Lung (tissue), 12 donors: ENCODE data around the gene GRHL1. TPM values are rescaled to one million over a fixed set of nuclear protein-coding genes. Genes with fewer than 3 reads are reported as not detected.
A peak's percentile ranks its signal among the peaks of the same experiment; 100 is the strongest.

ENCODE experiments used
- ATAC-seq: fragments of 200-7000 bp; cut with Tn5 transposase; one replicate; pipeline ENCODE4 v1.9.1; 2020; ENCODE audit warnings: moderate number of reproducible peaks; ENCODE audit not compliant: insufficient read depth, low FRiP score
- DNase-seq, 3 donors: peaks; one replicate each; pipeline ENCODE4 v3.0.0-alpha.2; 2013 to 2017
- H3K27ac ChIP-seq, 2 donors: one replicate each; pipeline ENCODE4 v1.5.1; 2013; ENCODE audit warnings: mild to moderate bottlenecking in 2 of 2, moderate library complexity in 2 of 2, control low read depth in 1 of 2, inconsistent platforms in 1 of 2, low read depth in 1 of 2, low read length in 1 of 2
- H3K27me3 ChIP-seq, 3 donors: one replicate each; pipeline ENCODE4 v1.5.1; 2013; ENCODE audit warnings: low read length in 2 of 3; ENCODE audit not compliant: control insufficient read depth in 3 of 3, insufficient read depth in 3 of 3
- H3K36me3 ChIP-seq, 4 donors: one replicate each; pipeline ENCODE4 v1.5.1; 2013; ENCODE audit warnings: low read length in 4 of 4, mild to moderate bottlenecking in 1 of 4, moderate library complexity in 1 of 4; ENCODE audit not compliant: control insufficient read depth in 4 of 4, insufficient read depth in 4 of 4
- H3K4me1 ChIP-seq, 5 donors: one replicate each; pipeline ENCODE4 v1.5.1; 2013; ENCODE audit warnings: low read length in 5 of 5, mild to moderate bottlenecking in 2 of 5, moderate library complexity in 1 of 5; ENCODE audit not compliant: control insufficient read depth in 5 of 5, insufficient read depth in 5 of 5
- H3K4me3 ChIP-seq: one replicate; pipeline ENCODE4 v1.5.1; 2013; ENCODE audit warnings: mild to moderate bottlenecking, control low read depth, moderate library complexity
- H3K9ac ChIP-seq, 2 donors: one replicate each; pipeline ENCODE4 v1.5.1; 2013; ENCODE audit warnings: low read length in 2 of 2, control low read depth in 1 of 2; ENCODE audit not compliant: insufficient read depth in 1 of 2
- H3K9me3 ChIP-seq, 4 donors: one replicate each; pipeline ENCODE4 v1.5.1; 2013; ENCODE audit warnings: low read length in 3 of 4, mild to moderate bottlenecking in 1 of 4, moderate library complexity in 1 of 4; ENCODE audit not compliant: control insufficient read depth in 4 of 4, insufficient read depth in 3 of 4
- WGBS, 2 donors: extraction: QIAGEN DNeasy Blood & Tissue Kit; methylation state at CpG; one replicate each; pipeline ENCODE4 v1.1.7; 2013; 5-methylcytosine and 5-hydroxymethylcytosine counted together
- polyA plus RNA-seq, 2 donors: library from polyadenylated mRNA; stranded (reverse); fragments of 200-250 nt; gene quantifications; one replicate each; pipeline ENCODE4 v1.2.1, GENCODE V29; 2013
- total RNA-seq, 2 donors: library from RNA; depleted of rRNA in 1 of 2; stranded (reverse); fragments of >200 nt in 1 of 2; gene quantifications; one replicate each; pipeline ENCODE4 v1.2.1, GENCODE V29; 2014 to 2021
- TF ChIP-seq, protein P1 (sequence below): IDR thresholded peaks from 2 replicates; pipeline ENCODE4 v1.5.1; 2012; ENCODE audit warnings: mild to moderate bottlenecking; ENCODE audit errors: control extremely low read depth, extremely low read depth
- donor health status: control.
- donor health status: control.
- donor health status: Bipolar disorder and iron deficiency.
- donor health status: healthy.
- donor health status: DM: yes; HTN: yes; CAD: no.

Gene GRHL1
- total and polyA plus RNA-seq, 4 donors, result 1.8 to 13.6 (median 5.6) TPM

DNA sequence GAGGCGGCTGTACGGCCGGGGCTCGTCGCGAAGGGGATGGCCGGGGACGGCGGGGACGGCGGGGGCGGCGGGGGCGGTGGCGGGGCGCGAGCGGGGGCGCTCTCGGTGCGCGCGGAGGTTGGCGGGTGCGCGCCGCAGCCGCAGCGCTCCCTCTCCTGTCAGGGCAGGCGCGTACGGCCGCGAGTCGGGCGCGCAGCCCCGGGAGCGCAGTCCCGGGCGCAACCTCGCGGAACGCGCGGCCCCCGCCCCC is 296 bp upstream of the GRHL1 start:
- H3K9me3 ChIP-seq, result no peaks in the 10 kb centered on the region
- H3K36me3 ChIP-seq, result no peaks in the 10 kb centered on the region
- peaks cover 0 to 47% (median 21%) of the 10 kb centered on the region in 3 donors for H3K27me3 ChIP-seq
- DNase-seq, result no peak
- H3K4me3 ChIP-seq, result peak overlapping the region; percentile 27
- H3K27ac ChIP-seq, result peak overlapping the region in 1 of 2 donors; percentile 67
- no peak overlapping the region for H3K9ac ChIP-seq
- H3K4me1 ChIP-seq, result peaks cover 0 to 20% (median 5%) of the 10 kb centered on the region in 5 donors
- 0 to 1% methylated on average over 15 to 47 of the region's 47 CpGs for WGBS, 2 donors
- no peak for ATAC-seq
- TF ChIP-seq, protein P1, sequence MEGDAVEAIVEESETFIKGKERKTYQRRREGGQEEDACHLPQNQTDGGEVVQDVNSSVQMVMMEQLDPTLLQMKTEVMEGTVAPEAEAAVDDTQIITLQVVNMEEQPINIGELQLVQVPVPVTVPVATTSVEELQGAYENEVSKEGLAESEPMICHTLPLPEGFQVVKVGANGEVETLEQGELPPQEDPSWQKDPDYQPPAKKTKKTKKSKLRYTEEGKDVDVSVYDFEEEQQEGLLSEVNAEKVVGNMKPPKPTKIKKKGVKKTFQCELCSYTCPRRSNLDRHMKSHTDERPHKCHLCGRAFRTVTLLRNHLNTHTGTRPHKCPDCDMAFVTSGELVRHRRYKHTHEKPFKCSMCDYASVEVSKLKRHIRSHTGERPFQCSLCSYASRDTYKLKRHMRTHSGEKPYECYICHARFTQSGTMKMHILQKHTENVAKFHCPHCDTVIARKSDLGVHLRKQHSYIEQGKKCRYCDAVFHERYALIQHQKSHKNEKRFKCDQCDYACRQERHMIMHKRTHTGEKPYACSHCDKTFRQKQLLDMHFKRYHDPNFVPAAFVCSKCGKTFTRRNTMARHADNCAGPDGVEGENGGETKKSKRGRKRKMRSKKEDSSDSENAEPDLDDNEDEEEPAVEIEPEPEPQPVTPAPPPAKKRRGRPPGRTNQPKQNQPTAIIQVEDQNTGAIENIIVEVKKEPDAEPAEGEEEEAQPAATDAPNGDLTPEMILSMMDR, result no peak

DNA sequence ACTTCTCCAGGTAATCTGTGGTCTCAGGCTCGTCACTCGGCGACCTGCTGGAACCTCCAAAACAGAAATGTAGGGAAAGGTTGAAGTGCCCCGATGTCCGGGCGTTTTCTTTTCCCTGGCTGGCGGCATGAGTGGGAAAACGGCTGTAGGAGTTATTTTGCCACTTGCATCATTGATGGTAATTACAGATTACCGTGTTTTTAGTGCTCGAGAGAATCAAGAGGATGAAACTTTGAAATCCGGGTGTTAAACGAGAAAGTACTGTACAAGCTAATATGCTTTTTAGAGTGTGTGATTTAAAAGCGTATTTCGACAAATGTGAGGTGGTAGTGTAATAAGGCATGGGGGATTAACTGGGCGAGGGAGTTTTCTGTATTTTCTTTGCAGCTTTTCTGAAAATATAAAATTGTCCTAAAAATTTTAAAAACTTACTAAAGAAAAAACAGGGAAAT is 819 bp downstream of the GRHL1 start:
- no peak overlapping the region for H3K27ac ChIP-seq
- H3K4me1 ChIP-seq, result peaks cover 0 to 20% (median 5%) of the 10 kb centered on the region in 5 donors
- H3K9me3 ChIP-seq, result no peaks in the 10 kb centered on the region
- TF ChIP-seq, protein P1, result no peak
- peak in 1 of 3 donors; percentile 10 for DNase-seq
- peak overlapping the region; percentile 79 for H3K4me3 ChIP-seq
- 17 to 20% methylated on average over 15 of the region's 15 CpGs for WGBS, 2 donors
- H3K9ac ChIP-seq, result no peak overlapping the region
- peaks cover 0 to 41% (median 21%) of the 10 kb centered on the region in 3 donors for H3K27me3 ChIP-seq
- no peaks in the 10 kb centered on the region for H3K36me3 ChIP-seq
- ATAC-seq, result no peak

DNA sequence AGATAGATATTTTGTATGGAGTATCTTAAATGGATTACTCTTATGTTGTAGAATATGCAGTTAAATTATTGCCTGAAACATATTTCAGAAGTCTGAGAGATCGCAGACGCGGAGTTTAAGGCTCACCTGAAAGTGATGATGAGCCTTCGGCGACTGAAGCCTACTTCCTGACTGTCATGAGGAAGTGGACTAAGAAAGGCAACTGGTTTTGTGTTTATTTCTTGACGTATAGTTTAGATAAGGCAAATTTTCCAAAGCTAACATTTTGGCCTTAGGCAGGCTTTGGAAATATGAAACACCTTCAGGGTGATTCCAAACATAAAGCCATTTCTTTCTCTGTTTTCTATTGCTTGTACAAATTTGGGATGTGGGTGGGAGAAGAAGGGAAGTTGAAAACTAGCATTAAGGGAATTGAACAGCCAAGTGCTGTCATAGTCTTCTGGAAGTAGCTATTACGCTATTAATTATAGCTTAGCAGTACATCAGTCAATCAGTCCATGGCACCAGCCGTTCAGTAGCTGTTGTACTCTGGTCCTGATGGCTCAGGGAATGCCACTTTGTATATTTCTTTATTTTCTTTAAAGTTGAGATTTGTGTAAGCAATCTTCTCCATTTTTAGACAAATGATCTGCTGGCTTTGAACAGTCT is 1.5 kb downstream of the GRHL1 start:
- H3K27me3 ChIP-seq, result peaks cover 0 to 40% (median 21%) of the 10 kb centered on the region in 3 donors
- H3K4me3 ChIP-seq, result no peak overlapping the region
- TF ChIP-seq, protein P1, result no peak
- H3K36me3 ChIP-seq, result no peaks in the 10 kb centered on the region
- ATAC-seq (no peak), DNase-seq (no peak)
- H3K4me1 ChIP-seq, result peaks cover 0 to 20% (median 5%) of the 10 kb centered on the region in 5 donors
- H3K9ac ChIP-seq, result peak overlapping the region in 1 of 2 donors; percentile 34
- H3K9me3 ChIP-seq, result no peaks in the 10 kb centered on the region
- H3K27ac ChIP-seq, result no peak overlapping the region
- 67 to 72% methylated on average over 8 of the region's 8 CpGs for WGBS, 2 donors

DNA sequence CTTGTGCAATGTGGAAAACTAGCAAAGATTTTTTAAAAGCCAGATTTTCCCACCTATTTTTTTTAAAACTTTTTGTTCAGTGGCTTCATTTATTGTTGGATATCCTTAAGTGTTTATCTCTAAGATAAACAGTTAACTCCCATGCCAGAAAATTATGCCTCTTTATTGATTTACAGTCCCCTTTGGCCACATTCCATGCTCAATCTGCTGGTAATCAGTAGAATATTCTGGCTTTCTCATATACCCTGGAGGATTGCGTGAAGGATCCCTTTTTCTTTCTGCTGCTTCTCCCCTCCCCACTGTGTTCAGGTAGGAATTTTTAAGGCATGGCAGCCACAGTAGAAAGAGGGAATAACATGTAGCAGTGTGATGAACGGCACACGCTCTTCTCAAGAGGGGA is 2.6 kb downstream of the GRHL1 start:
- Histone ChIP-seq H3K36me3 (no peaks in the 10 kb centered on the region), H3K4me1 (peaks cover 0 to 20% (median 5%) of the 10 kb centered on the region in 5 donors), H3K9me3 (no peaks in the 10 kb centered on the region), H3K4me3 (no peak overlapping the region), H3K27ac (no peak overlapping the region), H3K9ac (no peak overlapping the region), H3K27me3 (peaks cover 0 to 40% (median 18%) of the 10 kb centered on the region in 3 donors)
- DNase-seq (peak in 2 of 3 donors; percentile 56 to 64), ATAC-seq (no peak)
- WGBS, 2 donors, result 58 to 76% methylated on average over 3 of the region's 3 CpGs
- TF ChIP-seq, protein P1, result no peak
